RWPE1 (cell line): ENCODE data around the gene EMSY.

Source experiments
- CTCF ChIA-PET: fragments of 350-600 bp; sonication (Branson Sonifier 250); formaldehyde crosslinking; extraction: SDS; loops from one replicate; lab custom pipeline; 2021; lab: Yijun Ruan, JAX
- POLR2A ChIA-PET: fragments of 400-600 bp; formaldehyde crosslinking; extraction: SDS; loops from one replicate; lab custom pipeline; 2020; ENCODE audit warnings: antibody characterized with exemption; ENCODE audit not compliant: low non-redundant PET; lab: Yijun Ruan, JAX
- DNase-seq: peaks from one replicate; pipeline ENCODE4 v3.0.0; 2012; ENCODE audit warnings: low spot score
- H3K27ac ChIP-seq: fragments of 450-650 bp; 2 replicates; pipeline ENCODE4 v1.5.1; 2017
- CTCF ChIP-seq: fragments of 450-650 bp; conservative IDR thresholded peaks from 2 replicates; pipeline ENCODE4 v1.5.1; 2017; ENCODE audit warnings: low read depth, mild to moderate bottlenecking

Gene EMSY

GRCh38 chr11:76524461-76524860 lies 79.6 kb downstream of the EMSY start:
- ChIA-PET POLR2A (no interaction called here), CTCF (no interaction called here)
- H3K27ac ChIP-seq, result peak overlapping the region; percentile 69
- TF ChIP-seq CTCF, result no peak
- peak; percentile 19 for DNase-seq

GRCh38 chr11:76524919-76525318 lies 80.1 kb downstream of the EMSY start:
- H3K27ac ChIP-seq, result peak overlapping the region; percentile 69
- TF ChIP-seq CTCF, result no peak
- peak; percentile 13 for DNase-seq
- ChIA-PET POLR2A (no interaction called here), CTCF (interaction anchor here (1.1 kb wide), 1 partner anchor 12 kb away, joined by 3 read pairs; no protein-coding TSS in a partner anchor)

GRCh38 chr11:76526878-76527277 lies 82.1 kb downstream of the EMSY start:
- no peak for DNase-seq
- ChIA-PET CTCF (no interaction called here), POLR2A (no interaction called here)
- no peak overlapping the region for H3K27ac ChIP-seq
- no peak for TF ChIP-seq CTCF

- ChIA-PET POLR2A (no interaction called here), CTCF (interaction anchor here (0.6 kb wide), 1 partner anchor 423 kb away, joined by 3 read pairs; no protein-coding TSS in a partner anchor)
- DNase-seq, result no peak
- no peak for TF ChIP-seq CTCF
- H3K27ac ChIP-seq, result no peak overlapping the region
Measured at GRCh38 chr11:76542436-76542835, 97.6 kb downstream of the EMSY start.

- CTCF ChIA-PET, result no interaction called here
- no peak for TF ChIP-seq CTCF
- DNase-seq, result no peak
- H3K27ac ChIP-seq, result no peak overlapping the region
- POLR2A ChIA-PET, result no interaction called here
Measured at GRCh38 chr11:76543006-76543703, 98.3 kb downstream of the EMSY start.

- DNase-seq, result no peak
- TF ChIP-seq CTCF, result no peak
- H3K27ac ChIP-seq, result no peak overlapping the region
- CTCF ChIA-PET, result interaction anchor here (1.1 kb wide), 1 partner anchor 129 kb away, joined by 3 read pairs; no protein-coding TSS in a partner anchor
- POLR2A ChIA-PET, result no interaction called here
Measured at GRCh38 chr11:76550781-76551180, 106.0 kb downstream of the EMSY start.
